HG03432 (cell line): Measurements from ENCODE around the gene LRBA.
"Not testable (repeated sequence)": the region's sequence is repeated elsewhere in the genome, so short reads cannot be mapped to it uniquely, and the experiment has no call there.

Source experiments
- ATAC-seq: cut with Tn5 transposase; IDR thresholded peaks from one replicate; pipeline ENCODE4 v1.9.1; 2021; ENCODE audit warnings: mild to moderate bottlenecking, moderate library complexity; ENCODE audit not compliant: unreplicated experiment

LRBA gene

GRCh38 chr4:150534818-150535217 is 480.3 kb downstream of the LRBA start:
- ATAC-seq: no peak

DNA sequence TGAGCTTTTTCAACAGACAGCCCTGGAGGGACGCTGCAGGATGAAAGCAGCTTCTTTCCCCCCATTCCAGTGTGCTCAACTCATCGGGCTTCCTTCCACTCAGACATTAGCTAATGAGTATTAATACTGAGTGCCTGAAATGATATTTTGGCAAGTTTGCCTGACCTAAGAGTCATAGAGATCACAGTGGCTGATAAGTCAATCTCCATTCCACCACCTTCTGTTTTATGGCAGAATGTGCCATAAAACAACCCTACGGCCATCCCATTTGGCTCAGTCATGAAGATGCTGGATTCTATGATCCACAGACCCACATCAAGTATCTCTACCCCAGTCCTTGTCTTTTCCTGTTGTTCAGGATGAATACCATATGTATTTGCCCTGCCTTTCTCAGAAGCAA is 481.4 kb downstream of the LRBA start:
- ATAC-seq: no peak

- ATAC-seq: no peak
Measured at GRCh38 chr4:150525321-150525868, 489.7 kb downstream of the LRBA start.

DNA sequence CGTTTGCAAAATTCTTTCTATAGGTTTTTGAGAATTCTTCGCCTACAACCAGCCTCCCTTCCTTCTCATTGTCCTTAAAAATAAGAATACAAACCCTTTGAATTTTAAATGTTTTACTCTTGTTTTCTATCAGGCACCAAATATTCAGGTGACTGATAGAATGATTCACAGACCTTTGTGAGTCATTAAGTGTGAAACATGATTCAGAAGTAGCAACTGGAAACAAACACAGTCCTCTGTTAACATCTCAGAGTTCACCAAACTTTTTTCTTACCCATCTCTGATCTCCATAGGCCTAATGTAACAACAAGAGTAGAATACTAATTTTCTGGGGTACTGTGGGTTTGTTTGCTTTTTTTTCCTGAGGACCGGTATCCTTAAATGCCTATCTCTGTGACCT is 496.5 kb downstream of the LRBA start:
- peak; percentile 71 for ATAC-seq

DNA sequence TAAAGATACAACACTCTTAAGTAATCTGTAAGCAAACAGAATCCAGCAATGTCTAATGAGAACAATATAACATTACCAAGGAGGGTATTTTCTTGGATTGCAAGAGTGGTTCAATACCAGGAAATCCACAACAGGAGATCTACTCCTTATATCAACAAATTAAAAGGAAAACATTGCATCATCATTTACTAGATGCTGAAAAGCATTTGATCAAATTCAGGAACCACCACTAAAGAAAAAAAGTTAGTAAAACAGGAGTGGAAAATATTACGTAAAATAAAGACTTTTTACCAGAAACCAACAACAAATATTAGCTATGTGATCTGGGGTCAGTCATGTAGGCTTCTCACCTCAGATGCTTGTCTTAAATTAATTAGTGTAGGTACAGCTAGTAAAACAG is 499.9 kb downstream of the LRBA start:
- no peak for ATAC-seq

DNA sequence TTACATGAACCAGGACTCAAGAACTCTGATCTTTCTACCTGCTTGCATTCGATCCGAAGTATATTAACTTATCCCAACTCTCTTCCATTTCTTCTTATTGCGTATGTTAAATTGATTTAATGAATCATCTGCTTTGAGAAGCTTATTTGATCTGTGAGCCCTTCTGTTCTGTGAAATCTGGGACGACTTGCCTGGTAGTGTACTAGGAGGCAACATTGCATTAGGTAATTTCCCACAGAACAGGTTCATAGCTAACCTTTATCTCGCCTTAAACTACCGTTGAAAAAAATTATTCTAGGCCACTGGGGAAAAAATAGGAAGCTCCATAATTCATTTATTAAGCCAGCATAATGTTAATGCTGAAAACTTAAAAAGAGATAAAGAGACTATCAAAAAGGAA is 500.4 kb downstream of the LRBA start:
- ATAC-seq: no peak

DNA sequence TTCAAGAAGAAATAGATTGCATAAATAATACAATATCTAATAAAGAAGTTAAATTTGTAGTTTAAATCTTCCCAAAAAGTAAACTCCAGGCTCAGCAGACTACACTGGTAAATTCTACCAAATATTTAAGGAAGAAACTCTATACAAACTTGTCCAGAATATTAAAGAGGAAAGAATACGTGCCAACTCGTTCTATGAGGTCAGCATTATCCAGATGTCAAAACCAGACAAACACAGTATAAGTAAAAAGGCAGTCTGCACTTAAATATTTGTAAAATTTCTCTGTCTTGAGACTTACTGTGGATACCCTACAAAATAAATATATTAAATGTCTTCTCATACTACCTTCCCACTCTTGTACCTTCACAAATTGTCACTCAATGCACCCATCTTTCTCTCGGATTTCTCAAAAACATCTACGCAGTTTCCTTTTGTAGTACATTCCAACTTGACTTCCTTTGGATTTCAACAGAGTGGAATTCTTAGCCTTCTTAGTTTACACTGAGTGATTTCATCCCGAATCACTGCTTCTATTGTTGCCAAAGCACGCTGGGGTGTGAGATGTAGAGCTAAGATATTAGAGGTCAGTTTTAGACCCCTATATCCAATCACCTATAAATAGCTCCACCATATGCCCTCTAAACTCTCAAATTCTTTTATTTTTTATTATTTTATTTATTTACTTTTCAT is 504.8 kb downstream of the LRBA start:
- no peak for ATAC-seq

DNA sequence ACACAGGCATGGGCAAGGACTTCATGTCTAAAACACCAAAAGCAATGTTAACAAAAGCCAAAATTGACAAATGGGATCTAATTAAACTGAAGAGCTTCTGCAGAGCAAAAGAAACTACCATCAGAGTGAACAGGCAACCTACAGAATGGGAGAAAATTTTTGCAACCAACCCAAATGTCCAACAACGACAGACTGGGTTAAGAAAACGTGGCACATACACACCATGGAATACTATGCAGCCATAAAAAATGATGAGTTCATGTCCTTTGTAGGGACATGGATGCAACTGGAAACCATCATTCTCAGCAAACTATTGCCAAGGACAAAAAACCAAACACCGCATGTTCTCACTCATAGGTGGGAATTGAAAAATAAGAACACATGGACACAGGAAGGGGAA is 507.4 kb downstream of the LRBA start:
- not testable (repeated sequence) for ATAC-seq

DNA sequence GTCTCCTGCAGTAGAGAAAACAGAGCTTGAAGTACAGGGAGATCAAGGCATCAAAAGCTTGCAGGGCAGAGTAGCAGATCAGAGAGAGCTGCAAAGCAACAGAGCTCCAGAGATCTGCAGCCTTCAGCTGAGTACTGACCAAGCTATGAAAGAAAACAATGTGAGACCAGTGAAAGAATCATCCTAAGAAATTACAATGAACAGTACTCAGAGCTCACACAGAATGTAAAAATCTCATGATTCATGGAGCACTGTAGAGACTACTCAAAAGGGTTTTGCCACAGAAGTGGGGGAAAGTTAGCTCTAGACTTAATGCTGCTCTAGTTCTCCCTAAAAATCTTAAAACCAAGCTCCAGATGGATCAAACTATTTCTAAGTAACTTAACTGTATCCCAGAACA is 513.1 kb downstream of the LRBA start:
- no peak for ATAC-seq

DNA sequence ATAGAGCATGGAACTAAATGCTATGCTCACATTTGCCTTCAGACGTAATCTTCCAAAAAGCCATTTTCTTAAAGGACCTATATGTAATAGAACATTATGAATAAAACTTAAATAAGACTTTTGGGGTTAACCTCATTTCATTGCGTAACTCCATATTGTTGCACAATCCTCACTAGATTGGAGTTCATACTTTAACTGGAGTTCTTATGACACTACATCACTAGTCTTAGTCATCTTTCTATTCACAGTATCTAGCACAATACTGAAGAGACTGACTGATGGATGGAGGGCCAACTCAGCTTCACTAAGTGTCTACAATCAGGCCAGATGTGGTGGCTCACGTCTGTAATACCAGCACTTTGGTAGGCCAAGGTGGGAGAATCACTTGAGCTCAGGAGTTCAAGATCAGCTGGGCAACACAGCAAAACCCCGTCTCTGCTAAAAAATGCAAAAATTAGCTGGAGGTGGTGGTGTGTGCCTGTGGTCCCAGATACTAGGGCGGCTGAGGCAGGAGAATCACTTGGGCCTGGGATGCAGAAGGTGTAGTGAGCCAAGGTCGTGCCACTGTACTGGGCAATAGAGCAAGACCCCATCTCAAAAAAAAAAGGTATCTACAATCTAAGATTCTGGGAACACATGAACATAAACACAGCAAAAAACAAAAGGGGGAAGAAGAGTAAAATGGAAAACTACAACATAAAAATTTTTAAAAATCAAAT is 513.9 kb downstream of the LRBA start:
- no peak for ATAC-seq

GRCh38 chr4:150497612-150498011 is 517.5 kb downstream of the LRBA start:
- ATAC-seq: no peak

DNA sequence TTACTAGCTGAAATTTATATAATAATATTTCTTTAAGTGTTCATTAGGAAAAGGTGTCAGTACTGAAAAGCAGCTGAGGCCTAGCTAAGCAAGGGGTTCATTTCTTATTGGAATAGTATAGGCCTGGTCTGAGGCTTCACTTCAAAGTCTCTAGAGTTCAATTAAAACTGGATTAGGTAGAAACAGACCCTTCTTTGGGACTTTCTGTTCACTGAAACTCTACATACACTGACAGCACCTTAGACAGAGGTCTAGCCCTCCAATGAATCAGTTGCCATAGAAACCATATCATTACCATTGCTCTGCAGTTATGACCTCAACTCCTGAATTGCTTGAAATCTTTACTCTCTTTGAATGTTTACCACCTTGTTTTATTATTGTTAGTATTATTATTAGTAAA is 519.5 kb downstream of the LRBA start:
- ATAC-seq: no peak

GRCh38 chr4:150493851-150494250 is 521.2 kb downstream of the LRBA start:
- no peak for ATAC-seq

GRCh38 chr4:150491132-150492049 is 523.7 kb downstream of the LRBA start:
- ATAC-seq: no peak

DNA sequence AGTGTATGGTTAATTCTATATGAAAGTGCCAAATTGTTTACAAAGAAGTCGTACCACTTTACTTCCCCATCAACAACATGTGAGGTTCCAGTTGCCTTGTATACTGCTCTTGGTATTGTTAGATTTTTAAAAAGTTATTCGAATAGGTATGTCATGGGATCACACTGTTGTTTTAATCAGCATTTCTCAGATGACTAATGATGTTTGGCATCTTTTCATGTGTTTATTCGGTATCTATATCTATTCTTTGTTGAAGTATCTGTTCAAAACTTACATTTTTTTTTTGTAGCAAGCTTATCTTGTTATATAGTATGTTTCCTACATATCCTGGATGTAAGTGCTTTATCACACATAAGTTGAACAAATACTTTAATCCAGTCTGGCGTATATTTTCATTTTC is 532.5 kb downstream of the LRBA start:
- no peak for ATAC-seq

- ATAC-seq: no peak
Measured at GRCh38 chr4:150479657-150480056, 535.4 kb downstream of the LRBA start.

DNA sequence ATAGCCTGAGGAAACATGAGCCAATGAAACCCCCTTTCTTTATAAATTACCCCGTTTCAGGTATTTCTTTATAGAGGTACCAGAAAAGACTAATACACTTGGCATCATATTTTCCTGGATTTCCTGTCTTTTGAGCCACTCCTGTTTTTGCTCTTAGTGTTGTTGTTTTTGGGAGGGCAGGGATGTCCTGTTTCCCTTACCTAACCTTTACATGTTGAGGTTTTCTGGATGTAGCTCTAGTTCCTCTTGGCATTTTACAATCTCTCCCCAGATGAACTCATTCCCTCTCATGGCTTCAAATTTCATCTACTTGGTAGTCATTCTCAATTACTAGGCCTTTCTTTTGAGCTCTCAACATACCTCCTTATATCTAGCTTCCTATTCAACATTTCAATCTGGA is 537.2 kb downstream of the LRBA start:
- ATAC-seq: no peak

DNA sequence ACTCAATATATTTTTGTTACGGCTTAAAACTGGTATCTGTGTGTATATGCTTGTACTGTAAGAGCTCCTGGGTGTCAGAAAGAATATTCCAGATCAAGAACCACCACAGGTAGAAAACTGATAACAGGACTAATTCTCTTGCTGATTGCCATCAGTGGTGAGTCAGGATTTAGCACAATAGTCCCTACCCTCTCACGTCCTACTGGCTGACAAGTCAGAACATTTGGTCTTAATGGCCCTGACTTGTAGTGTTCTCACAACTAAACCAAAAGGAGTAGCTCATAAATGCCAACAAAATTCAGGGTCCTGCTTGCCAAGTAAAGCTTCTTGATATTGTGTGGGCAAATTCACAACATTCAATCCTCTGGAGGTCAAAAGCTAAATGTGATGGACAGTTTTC is 538.3 kb downstream of the LRBA start:
- no peak for ATAC-seq

- ATAC-seq: peak; percentile 38
Measured at GRCh38 chr4:150475763-150476162, 539.3 kb downstream of the LRBA start.

GRCh38 chr4:150464523-150464922 is 550.6 kb downstream of the LRBA start:
- no peak for ATAC-seq

- ATAC-seq: no peak
Measured at GRCh38 chr4:150462743-150463142, 552.3 kb downstream of the LRBA start.
